Measurements from ENCODE around the gene LARGE1. TPM values are rescaled to one million over a fixed set of nuclear protein-coding genes. Genes with fewer than 3 reads are reported as not detected.

Gene LARGE1
- total RNA-seq, 4 donors from 2014 or later, result 78.1 to 156 (median 104) TPM

GRCh38 chr22:33513388-33514338 is 406.6 kb downstream of the LARGE1 start:
- Histone ChIP-seq H3K27me3 (no peaks in the 10 kb centered on the region), H3K27ac (no peak overlapping the region), H3K36me3 (no peaks in the 10 kb centered on the region), H3K4me1 (no peaks in the 10 kb centered on the region), H3K9me3 (no peaks in the 10 kb centered on the region), H3K4me3 (no peak overlapping the region)
- no peak for TF ChIP-seq CTCF (IDR thresholded peaks at IDR 0.05)
- no peak for TF ChIP-seq POLR2A (IDR thresholded peaks at IDR 0.05)
- no peak for DNase-seq

- no peak overlapping the region for H3K4me3 ChIP-seq
- no peaks in the 10 kb centered on the region for H3K36me3 ChIP-seq
- H3K27ac ChIP-seq, result no peak overlapping the region
- no peak for TF ChIP-seq CTCF (IDR thresholded peaks at IDR 0.05)
- no peak for TF ChIP-seq POLR2A (IDR thresholded peaks at IDR 0.05)
- no peak for DNase-seq
- no peaks in the 10 kb centered on the region for H3K27me3 ChIP-seq
- no peaks in the 10 kb centered on the region for H3K9me3 ChIP-seq
- no peaks in the 10 kb centered on the region for H3K4me1 ChIP-seq
Measured at GRCh38 chr22:33512908-33513307, 407.4 kb downstream of the LARGE1 start.

- H3K36me3 ChIP-seq, result no peaks in the 10 kb centered on the region
- TF ChIP-seq POLR2A (IDR thresholded peaks at IDR 0.05) (no peak), CTCF (IDR thresholded peaks at IDR 0.05) (peak in 2 of 6 experiments; percentile 23 to 33)
- no peaks in the 10 kb centered on the region for H3K9me3 ChIP-seq
- DNase-seq, result no peak
- H3K27ac ChIP-seq, result no peak overlapping the region
- H3K4me3 ChIP-seq, result no peak overlapping the region
- no peaks in the 10 kb centered on the region for H3K4me1 ChIP-seq
- no peaks in the 10 kb centered on the region for H3K27me3 ChIP-seq
Measured at GRCh38 chr22:33510429-33510904, 409.8 kb downstream of the LARGE1 start.

GRCh38 chr22:33504941-33505625 is 415.2 kb downstream of the LARGE1 start:
- Histone ChIP-seq H3K9me3 (no peaks in the 10 kb centered on the region), H3K36me3 (no peaks in the 10 kb centered on the region), H3K4me3 (no peak overlapping the region), H3K27ac (no peak overlapping the region), H3K4me1 (no peaks in the 10 kb centered on the region), H3K27me3 (no peaks in the 10 kb centered on the region)
- DNase-seq, result no peak
- TF ChIP-seq CTCF (IDR thresholded peaks at IDR 0.05) (no peak), POLR2A (IDR thresholded peaks at IDR 0.05) (no peak)

GRCh38 chr22:33496112-33496511 is 424.2 kb downstream of the LARGE1 start:
- no peaks in the 10 kb centered on the region for H3K36me3 ChIP-seq
- H3K27me3 ChIP-seq, result no peaks in the 10 kb centered on the region
- H3K27ac ChIP-seq, result peak overlapping the region in 1 of 4 donors; percentile 33
- no peak overlapping the region for H3K4me3 ChIP-seq
- H3K9me3 ChIP-seq, result peaks cover 0 to 3% (median 0%) of the 10 kb centered on the region in 4 donors
- peaks cover 0 to 5% (median 0%) of the 10 kb centered on the region in 4 donors for H3K4me1 ChIP-seq
- peak in 1 of 3 donors; percentile 49 for DNase-seq
- TF ChIP-seq POLR2A (IDR thresholded peaks at IDR 0.05) (no peak), CTCF (IDR thresholded peaks at IDR 0.05) (no peak)

Data from Peyer's patch (tissue), 4 donors.